Measurements from ENCODE around the gene MAD2L1BP. TPM values are rescaled to one million over a fixed set of nuclear protein-coding genes. Genes with fewer than 3 reads are reported as not detected.

The MAD2L1BP gene
- total RNA-seq, 4 donors from 2014 or later = 15.6 to 37.2 (median 26.6) TPM

- TF ChIP-seq CTCF (IDR thresholded peaks at IDR 0.05; ENCODE audit: low read depth) = no peak
Observed at GRCh38 chr6:43676962-43677606, 41.4 kb downstream of the MAD2L1BP start.

- TF ChIP-seq CTCF (IDR thresholded peaks at IDR 0.05; ENCODE audit: low read depth) = no peak
Observed at GRCh38 chr6:43677759-43678158, 42.1 kb downstream of the MAD2L1BP start.

- no peak for TF ChIP-seq CTCF (IDR thresholded peaks at IDR 0.05; ENCODE audit: low read depth)
Observed at GRCh38 chr6:43678341-43678740, 42.7 kb downstream of the MAD2L1BP start.

GRCh38 chr6:43679057-43679456 lies 43.4 kb downstream of the MAD2L1BP start:
- TF ChIP-seq CTCF (IDR thresholded peaks at IDR 0.05; ENCODE audit: low read depth) = no peak

- TF ChIP-seq CTCF (IDR thresholded peaks at IDR 0.05; ENCODE audit: low read depth) = no peak
Observed at GRCh38 chr6:43680308-43681200, 44.9 kb downstream of the MAD2L1BP start.

- no peak for TF ChIP-seq CTCF (IDR thresholded peaks at IDR 0.05; ENCODE audit: low read depth)
Observed at GRCh38 chr6:43681303-43681702, 45.7 kb downstream of the MAD2L1BP start.

- no peak for TF ChIP-seq CTCF (IDR thresholded peaks at IDR 0.05; ENCODE audit: low read depth)
Observed at GRCh38 chr6:43682724-43683429, 47.2 kb downstream of the MAD2L1BP start.

All from subcutaneous adipose tissue (tissue), 4 donors.